Vagina (tissue), 2 donors: ENCODE measurements around the gene NMU. TPM values are rescaled to one million over a fixed set of nuclear protein-coding genes. Genes with fewer than 3 reads are reported as not detected.
"Not testable (repeated sequence)": the region's sequence is repeated elsewhere in the genome, so short reads cannot be mapped to it uniquely, and the experiment has no call there.

ENCODE experiments used
- DNase-seq, 2 donors: peaks; one replicate each; pipeline ENCODE4 v3.0.0-alpha.2; 2017; ENCODE audit errors: extremely low spot score in 2 of 2
- H3K27ac ChIP-seq: fragments of 200-600 bp; sonication (generic); one replicate; pipeline ENCODE4 v1.5.1; 2019
- H3K27me3 ChIP-seq: fragments of 200-600 bp; sonication (generic); one replicate; pipeline ENCODE4 v1.5.1; 2019
- H3K36me3 ChIP-seq, 2 donors: fragments of 200-600 bp; sonication (generic); one replicate each; pipeline ENCODE4 v1.5.1; 2017 to 2019
- H3K4me1 ChIP-seq: fragments of 200-600 bp; sonication (generic); one replicate; pipeline ENCODE4 v1.5.1; 2019
- H3K4me3 ChIP-seq, 2 donors: fragments of 200-600 bp; sonication (generic); 1 replicate in 1 of 2; 2 replicates in 1 of 2; pipeline ENCODE4 v1.5.1; 2016 to 2019
- H3K9me3 ChIP-seq: fragments of 200-600 bp; sonication (generic); one replicate; pipeline ENCODE4 v1.5.1; 2019
- CTCF ChIP-seq, 3 experiments: fragments of 450-650 bp in 2 of 3; fragments of 200-600 bp in 1 of 3; sonication (generic) in 1 of 3; IDR thresholded peaks; one replicate each; pipeline ENCODE4 v1.5.1; 2017 to 2019; ENCODE audit warnings: antibody characterized with exemption in 3 of 3, mild to moderate bottlenecking in 2 of 3, moderate library complexity in 2 of 3
- POLR2A ChIP-seq, 2 donors: fragments of 450-650 bp; IDR thresholded peaks; one replicate each; pipeline ENCODE4 v1.6.1; 2017; ENCODE audit warnings: antibody characterized with exemption in 2 of 2, mild to moderate bottlenecking in 2 of 2, moderate library complexity in 2 of 2
- POLR2AphosphoS5 ChIP-seq, 2 donors: sonication (generic); formaldehyde crosslinking; IDR thresholded peaks; one replicate each; pipeline ENCODE4 v1.9.0; 2017; ENCODE audit warnings: antibody characterized with exemption in 2 of 2, mild to moderate bottlenecking in 2 of 2, low read depth in 1 of 2; ENCODE audit not compliant: insufficient read depth in 1 of 2
- intact Hi-C: fragments of 100-400 bp; cut with DNase I; formaldehyde crosslinking; loops from one replicate; pipeline ENCODE4 v1.15.1; 2023
- total RNA-seq: library from RNA; depleted of rRNA; stranded (reverse); fragments of >200 nt; gene quantifications from one replicate; pipeline ENCODE4 v1.2.3, GENCODE V29; 2016

The NMU gene
- total RNA-seq: 8.1 TPM

- DNase-seq: no peak
These were observed at the start of gene NMU for GRCh38 chr4:55635741-55636655. Gene NMU (minus strand): TSS chr4:55636298. CDS start chr4:55636192, 106 bp downstream.

GRCh38 chr4:55684276-55684675 lies 48.2 kb upstream of the NMU start:
- TF ChIP-seq POLR2A (IDR thresholded peaks at IDR 0.05) (no peak), POLR2AphosphoS5 (IDR thresholded peaks at IDR 0.05; ENCODE audit: insufficient read depth in 1 of 2, low read depth in 1 of 2) (no peak), CTCF (IDR thresholded peaks at IDR 0.05) (no peak)
- no peak for DNase-seq
- no peaks in the 10 kb centered on the region for H3K9me3 ChIP-seq
- H3K4me3 ChIP-seq: no peak overlapping the region
- no peaks in the 10 kb centered on the region for H3K4me1 ChIP-seq
- no peak overlapping the region for H3K27ac ChIP-seq
- no peaks in the 10 kb centered on the region for H3K27me3 ChIP-seq
- no peaks in the 10 kb centered on the region for H3K36me3 ChIP-seq
- intact Hi-C loops: no loop called here

More at GRCh38 chr4:55635741-55636655, at the start of gene NMU:
- Histone ChIP-seq H3K4me3 (peak within 1 kb of the TSS; percentile 41 to 47), H3K36me3 (no peaks in the 10 kb centered on the region), H3K9me3 (no peaks in the 10 kb centered on the region), H3K27ac (no peak within 1 kb of the TSS), H3K27me3 (no peaks in the 10 kb centered on the region), H3K4me1 (peaks cover 24% of the 10 kb centered on the region)
- TF ChIP-seq POLR2AphosphoS5 (IDR thresholded peaks at IDR 0.05; ENCODE audit: insufficient read depth in 1 of 2, low read depth in 1 of 2) (no peak), CTCF (IDR thresholded peaks at IDR 0.05) (no peak), POLR2A (IDR thresholded peaks at IDR 0.05) (no peak)
- intact Hi-C loops: no loop called here

GRCh38 chr4:55682797-55683196 lies 46.7 kb upstream of the NMU start:
- H3K27me3 ChIP-seq, DNase-seq, H3K4me3 ChIP-seq, H3K36me3 ChIP-seq, H3K4me1 ChIP-seq, intact Hi-C loops, H3K27ac ChIP-seq, H3K9me3 ChIP-seq: not testable (repeated sequence)

- intact Hi-C loops: no loop called here
These were observed 46.2 kb upstream of the NMU start for GRCh38 chr4:55682295-55682694.

GRCh38 chr4:55681430-55681829 lies 45.3 kb upstream of the NMU start:
- no peaks in the 10 kb centered on the region for H3K9me3 ChIP-seq
- H3K27ac ChIP-seq: no peak overlapping the region
- intact Hi-C loops: no loop called here
- no peak for DNase-seq
- H3K27me3 ChIP-seq: no peaks in the 10 kb centered on the region
- no peaks in the 10 kb centered on the region for H3K4me1 ChIP-seq
- no peaks in the 10 kb centered on the region for H3K36me3 ChIP-seq
- no peak for TF ChIP-seq POLR2AphosphoS5 (IDR thresholded peaks at IDR 0.05; ENCODE audit: insufficient read depth in 1 of 2, low read depth in 1 of 2)
- no peak for TF ChIP-seq POLR2A (IDR thresholded peaks at IDR 0.05)
- TF ChIP-seq CTCF (IDR thresholded peaks at IDR 0.05): no peak
- H3K4me3 ChIP-seq: no peak overlapping the region

More at GRCh38 chr4:55682295-55682694, 46.2 kb upstream of the NMU start:
- Histone ChIP-seq H3K27ac (no peak overlapping the region), H3K4me3 (no peak overlapping the region), H3K4me1 (no peaks in the 10 kb centered on the region), H3K9me3 (no peaks in the 10 kb centered on the region), H3K36me3 (no peaks in the 10 kb centered on the region), H3K27me3 (no peaks in the 10 kb centered on the region)
- TF ChIP-seq POLR2AphosphoS5 (IDR thresholded peaks at IDR 0.05; ENCODE audit: insufficient read depth in 1 of 2, low read depth in 1 of 2) (no peak), POLR2A (IDR thresholded peaks at IDR 0.05) (no peak), CTCF (IDR thresholded peaks at IDR 0.05) (no peak)
- no peak for DNase-seq
